Smooth muscle cell (in vitro differentiated cells): Measurements from ENCODE around the gene PTH2. TPM values are rescaled to one million over a fixed set of nuclear protein-coding genes. Genes with fewer than 3 reads are reported as not detected.
"Not testable (repeated sequence)": the region's sequence is repeated elsewhere in the genome, so short reads cannot be mapped to it uniquely, and the experiment has no call there.

Source experiments
- DNase-seq: peaks from one replicate; lab custom pipeline; 2025; ENCODE audit not compliant: unreplicated experiment; lab: John Stamatoyannopoulos, UW
- H2AFZ ChIP-seq: fragments of 200-600 bp; sonication (generic); 2 replicates; pipeline ENCODE4 v1.6.0; 2016; ENCODE audit warnings: antibody characterized with exemption, low read depth, mild to moderate bottlenecking
- H3F3A ChIP-seq: fragments of 200-600 bp; sonication (generic); 2 replicates; pipeline ENCODE4 v1.6.0; 2017; ENCODE audit warnings: antibody characterized with exemption, low read depth
- H3K27ac ChIP-seq: fragments of 200-600 bp; sonication (generic); 2 replicates; pipeline ENCODE4 v1.5.1; 2016; ENCODE audit warnings: low read depth, mild to moderate bottlenecking
- H3K27me3 ChIP-seq: fragments of 200-600 bp; sonication (generic); 2 replicates; pipeline ENCODE4 v1.6.1; 2016; ENCODE audit warnings: low read depth, mild to moderate bottlenecking
- H3K36me3 ChIP-seq: fragments of 200-600 bp; sonication (generic); 2 replicates; pipeline ENCODE4 v1.5.1; 2016; ENCODE audit warnings: low read depth
- H3K4me1 ChIP-seq: fragments of 200-600 bp; sonication (generic); 2 replicates; pipeline ENCODE4 v1.5.1; 2016; ENCODE audit warnings: low read depth
- H3K4me2 ChIP-seq: fragments of 200-600 bp; sonication (generic); 2 replicates; pipeline ENCODE4 v1.6.0; 2016; ENCODE audit warnings: mild to moderate bottlenecking
- H3K4me3 ChIP-seq: fragments of 200-600 bp; sonication (generic); 2 replicates; pipeline ENCODE4 v1.5.1; 2016; ENCODE audit warnings: mild to moderate bottlenecking
- H3K79me2 ChIP-seq: fragments of 200-600 bp; sonication (generic); 2 replicates; pipeline ENCODE4 v1.6.0; 2016; ENCODE audit warnings: low read depth, mild to moderate bottlenecking
- H3K9ac ChIP-seq: fragments of 200-600 bp; sonication (generic); 2 replicates; pipeline ENCODE4 v1.6.0; 2016; ENCODE audit warnings: low read depth
- H3K9me3 ChIP-seq: fragments of 200-600 bp; sonication (generic); replicated peaks from 2 replicates; pipeline ENCODE4 v1.5.1; 2016; ENCODE audit warnings: low read depth
- H4K20me1 ChIP-seq: fragments of 200-600 bp; sonication (generic); 2 replicates; pipeline ENCODE4 v1.6.0; 2016; ENCODE audit warnings: low read depth
- CTCF ChIP-seq: fragments of 200-600 bp; sonication (generic); IDR thresholded peaks from 2 replicates; pipeline ENCODE4 v1.5.1; 2017; ENCODE audit warnings: borderline replicate concordance, mild to moderate bottlenecking, antibody characterized with exemption; ENCODE audit not compliant: insufficient read depth, poor library complexity, severe bottlenecking
- WGBS: methylation state at CpG from one replicate; pipeline ENCODE4 v1.1.7; 2016; ENCODE audit warnings: low lambda C conversion rate; 5-methylcytosine and 5-hydroxymethylcytosine counted together
- polyA plus RNA-seq: library from polyadenylated mRNA; unstranded; fragments of >200 nt; fragmentation: Nextera tagmentation; extraction: Ambion mirVana; gene quantifications from 2 replicates; pipeline ENCODE4 v1.2.1, GENCODE V29; 2016
- total RNA-seq: library from RNA; depleted of rRNA; stranded (reverse); fragments of >200 nt; gene quantifications from 2 replicates; pipeline ENCODE4 v1.2.3, GENCODE V29; 2014

PTH2 gene
- total and polyA plus RNA-seq, 2 experiments from 2014 or later = not detected

GRCh38 chr19:49465371-49465770 is 42.1 kb upstream of the PTH2 start:
- no peaks in the 10 kb centered on the region for H4K20me1 ChIP-seq
- H3K4me2 ChIP-seq = no peak overlapping the region
- no peak for DNase-seq
- H3K27me3 ChIP-seq = no peaks in the 10 kb centered on the region
- H3K4me1 ChIP-seq = no peaks in the 10 kb centered on the region
- no peak overlapping the region for H2AFZ ChIP-seq
- TF ChIP-seq CTCF = no peak
- no peaks in the 10 kb centered on the region for H3F3A ChIP-seq
- no peaks in the 10 kb centered on the region for H3K79me2 ChIP-seq
- no peaks in the 10 kb centered on the region for H3K9me3 ChIP-seq
- H3K9ac ChIP-seq = no peak overlapping the region
- H3K36me3 ChIP-seq = no peaks in the 10 kb centered on the region
- 98% methylated on average over 3 of the region's 3 CpGs for WGBS
- H3K4me3 ChIP-seq = no peak overlapping the region
- no peak overlapping the region for H3K27ac ChIP-seq

GRCh38 chr19:49463960-49464740 is 40.9 kb upstream of the PTH2 start:
- H3K36me3 ChIP-seq = no peaks in the 10 kb centered on the region
- no peak overlapping the region for H3K9ac ChIP-seq
- no peaks in the 10 kb centered on the region for H3K9me3 ChIP-seq
- no peaks in the 10 kb centered on the region for H3K27me3 ChIP-seq
- H3K4me1 ChIP-seq = no peaks in the 10 kb centered on the region
- H3K27ac ChIP-seq = no peak overlapping the region
- no peaks in the 10 kb centered on the region for H3F3A ChIP-seq
- 94% methylated on average over 36 of the region's 39 CpGs for WGBS
- no peak overlapping the region for H3K4me3 ChIP-seq
- H3K4me2 ChIP-seq = no peak overlapping the region
- no peaks in the 10 kb centered on the region for H3K79me2 ChIP-seq
- H4K20me1 ChIP-seq = no peaks in the 10 kb centered on the region
- TF ChIP-seq CTCF = no peak
- H2AFZ ChIP-seq = no peak overlapping the region
- DNase-seq = no peak

- Histone ChIP-seq H2AFZ (no peak overlapping the region), H3F3A (no peaks in the 10 kb centered on the region), H3K79me2 (no peaks in the 10 kb centered on the region), H3K4me3 (no peak overlapping the region), H3K9ac (no peak overlapping the region), H3K36me3 (no peaks in the 10 kb centered on the region), H3K4me1 (no peaks in the 10 kb centered on the region), H3K27ac (no peak overlapping the region), H3K9me3 (no peaks in the 10 kb centered on the region), H4K20me1 (no peaks in the 10 kb centered on the region), H3K4me2 (no peak overlapping the region), H3K27me3 (no peaks in the 10 kb centered on the region)
- WGBS = 96% methylated on average over 10 of the region's 12 CpGs
- DNase-seq = no peak
- no peak for TF ChIP-seq CTCF
Measured at GRCh38 chr19:49462492-49462891, 39.3 kb upstream of the PTH2 start.

- WGBS = 97% methylated on average over 37 of the region's 37 CpGs
- DNase-seq = no peak
- H3K4me2 ChIP-seq = no peak overlapping the region
- no peak for TF ChIP-seq CTCF
- no peaks in the 10 kb centered on the region for H3K36me3 ChIP-seq
- H2AFZ ChIP-seq = no peak overlapping the region
- H3K4me3 ChIP-seq = no peak overlapping the region
- H3K9ac ChIP-seq = no peak overlapping the region
- H3K27me3 ChIP-seq = no peaks in the 10 kb centered on the region
- H3F3A ChIP-seq = no peaks in the 10 kb centered on the region
- H3K4me1 ChIP-seq = no peaks in the 10 kb centered on the region
- H3K9me3 ChIP-seq = no peaks in the 10 kb centered on the region
- H3K27ac ChIP-seq = no peak overlapping the region
- H4K20me1 ChIP-seq = no peaks in the 10 kb centered on the region
- no peaks in the 10 kb centered on the region for H3K79me2 ChIP-seq
Measured at GRCh38 chr19:49461656-49462055, 38.4 kb upstream of the PTH2 start.

GRCh38 chr19:49461130-49461529 is 37.9 kb upstream of the PTH2 start:
- not testable (repeated sequence) for H3K9ac ChIP-seq, H3K36me3 ChIP-seq, H3K27ac ChIP-seq, H3F3A ChIP-seq, H3K4me3 ChIP-seq, H3K9me3 ChIP-seq, H2AFZ ChIP-seq, H4K20me1 ChIP-seq, H3K27me3 ChIP-seq, H3K4me1 ChIP-seq, H3K79me2 ChIP-seq, DNase-seq, H3K4me2 ChIP-seq
- whole genome bisulfite sequencing = no CpG with 5 or more reads among the region's 1 CpG
